Tibial nerve (tissue), 4 donors: ENCODE results near the gene MGMT. TPM values are rescaled to one million over a fixed set of nuclear protein-coding genes. Genes with fewer than 3 reads are reported as not detected.

ENCODE experiments used
- DNase-seq, 2 donors: peaks; one replicate each; pipeline ENCODE4 v3.0.0-alpha.2; 2019; ENCODE audit warnings: low spot score in 2 of 2
- H3K27ac ChIP-seq, 4 donors: fragments of 200-600 bp; sonication (generic) in 3 of 4; one replicate each; pipeline ENCODE4 v1.5.1; 2017 to 2019; ENCODE audit warnings: mild to moderate bottlenecking in 1 of 4
- H3K27me3 ChIP-seq, 2 donors: fragments of 200-600 bp; sonication (generic) in 1 of 2; one replicate each; pipeline versions ENCODE4 v1.5.1 to v1.6.0; 2017 to 2019
- H3K36me3 ChIP-seq, 3 donors: fragments of 200-600 bp; sonication (generic); one replicate each; pipeline ENCODE4 v1.5.1; 2018 to 2019
- H3K4me1 ChIP-seq, 4 donors: fragments of 200-600 bp; sonication (generic) in 3 of 4; one replicate each; pipeline ENCODE4 v1.5.1; 2017 to 2019
- H3K4me3 ChIP-seq, 4 donors: fragments of 200-600 bp; sonication (generic) in 3 of 4; one replicate each; pipeline ENCODE4 v1.5.1; 2017 to 2019; ENCODE audit warnings: mild to moderate bottlenecking in 1 of 4, moderate library complexity in 1 of 4
- H3K9me3 ChIP-seq, 4 donors: fragments of 200-600 bp; sonication (generic) in 3 of 4; one replicate each; pipeline ENCODE4 v1.5.1; 2017 to 2019
- CTCF ChIP-seq, 5 experiments: fragments of 200-600 bp in 3 of 5; fragments of 450-650 bp in 2 of 5; sonication (generic) in 3 of 5; IDR thresholded peaks; one replicate each; pipeline ENCODE4 v1.5.1; 2016 to 2019; ENCODE audit warnings: antibody characterized with exemption in 5 of 5, mild to moderate bottlenecking in 3 of 5, moderate library complexity in 2 of 5
- EP300 ChIP-seq, 2 donors: sonication (generic); formaldehyde crosslinking; IDR thresholded peaks; one replicate each; pipeline ENCODE4 v1.6.1; 2017; ENCODE audit warnings: antibody characterized with exemption in 2 of 2, mild to moderate bottlenecking in 1 of 2
- POLR2A ChIP-seq, 2 donors: fragments of 450-650 bp; IDR thresholded peaks; one replicate each; pipeline ENCODE4 v1.6.1; 2017; ENCODE audit warnings: antibody characterized with exemption in 2 of 2, mild to moderate bottlenecking in 2 of 2, moderate library complexity in 2 of 2
- WGBS, 2 donors: methylation state at CpG; one replicate each; pipeline ENCODE4 v1.1.5; 2018; 5-methylcytosine and 5-hydroxymethylcytosine counted together
- total RNA-seq, 4 donors: library from RNA; depleted of rRNA; stranded (reverse); fragments of >200 nt; gene quantifications; one replicate each; pipeline ENCODE4 v1.1.0, GENCODE V29; 2016

The MGMT gene
- total RNA-seq, result 10 to 100 TPM; 26.1 to 39.1 (median 33.7) TPM

GRCh38 chr10:129466703-129467358 is at the start of gene MGMT:
MGMT (plus strand) TSS chr10:129467241.
- WGBS, 2 donors, result 8% methylated on average over 12 of the region's 85 CpGs; no CpG with 5 or more reads in 1 of the 2 donors
- H3K4me3 ChIP-seq, result peak within 1 kb of the TSS; percentile 66 to 84 (median 72)
- no peaks in the 10 kb centered on the region for H3K9me3 ChIP-seq
- TF ChIP-seq EP300 (IDR thresholded peaks at IDR 0.05), result peak in 1 of 2 donors; percentile 63
- TF ChIP-seq CTCF (IDR thresholded peaks at IDR 0.05), result no peak
- TF ChIP-seq POLR2A (IDR thresholded peaks at IDR 0.05), result peak in 1 of 2 donors; percentile 52
- peak; percentile 95 to 97 for DNase-seq
- H3K4me1 ChIP-seq, result peaks cover 0 to 18% (median 8%) of the 10 kb centered on the region in 4 donors
- peak within 1 kb of the TSS; percentile 55 to 93 (median 86) for H3K27ac ChIP-seq
- H3K36me3 ChIP-seq, result peaks cover 0 to 25% (median 0%) of the 10 kb centered on the region in 3 donors
- no peaks in the 10 kb centered on the region for H3K27me3 ChIP-seq

- no peak for DNase-seq
- H3K36me3 ChIP-seq, result no peaks in the 10 kb centered on the region
- no peak overlapping the region for H3K27ac ChIP-seq
- no peaks in the 10 kb centered on the region for H3K27me3 ChIP-seq
- TF ChIP-seq CTCF (IDR thresholded peaks at IDR 0.05) (no peak), POLR2A (IDR thresholded peaks at IDR 0.05) (no peak), EP300 (IDR thresholded peaks at IDR 0.05) (no peak)
- H3K4me3 ChIP-seq, result no peak overlapping the region
- H3K9me3 ChIP-seq, result no peaks in the 10 kb centered on the region
- WGBS, 2 donors, result 52 to 60% methylated on average over 9 of the region's 9 CpGs
- H3K4me1 ChIP-seq, result no peaks in the 10 kb centered on the region
Measured at GRCh38 chr10:129417870-129418269, 49.2 kb upstream of the MGMT start.

- Histone ChIP-seq H3K9me3 (no peaks in the 10 kb centered on the region), H3K36me3 (no peaks in the 10 kb centered on the region), H3K27ac (no peak overlapping the region), H3K4me1 (no peaks in the 10 kb centered on the region), H3K4me3 (no peak overlapping the region), H3K27me3 (no peaks in the 10 kb centered on the region)
- TF ChIP-seq EP300 (IDR thresholded peaks at IDR 0.05), result no peak
- no peak for TF ChIP-seq POLR2A (IDR thresholded peaks at IDR 0.05)
- WGBS, 2 donors, result 75 to 80% methylated on average over 17 of the region's 17 CpGs
- no peak for DNase-seq
Measured at GRCh38 chr10:129418496-129419225, 48.4 kb upstream of the MGMT start.

GRCh38 chr10:129419397-129419796 is 47.6 kb upstream of the MGMT start:
- Histone ChIP-seq H3K27ac (no peak overlapping the region), H3K36me3 (no peaks in the 10 kb centered on the region)
- 69 to 90% methylated on average over 23 of the region's 23 CpGs for WGBS, 2 donors

GRCh38 chr10:129421399-129422010 is 45.5 kb upstream of the MGMT start:
- H3K36me3 ChIP-seq, result no peaks in the 10 kb centered on the region
- H3K9me3 ChIP-seq, result no peaks in the 10 kb centered on the region
- no peaks in the 10 kb centered on the region for H3K27me3 ChIP-seq
- TF ChIP-seq POLR2A (IDR thresholded peaks at IDR 0.05) (no peak), CTCF (IDR thresholded peaks at IDR 0.05) (no peak), EP300 (IDR thresholded peaks at IDR 0.05) (no peak)
- H3K4me3 ChIP-seq, result no peak overlapping the region
- DNase-seq, result no peak
- WGBS, 2 donors, result 87% methylated on average over 10 of the region's 10 CpGs
- H3K4me1 ChIP-seq, result no peaks in the 10 kb centered on the region
- no peak overlapping the region for H3K27ac ChIP-seq

More at GRCh38 chr10:129419397-129419796, 47.6 kb upstream of the MGMT start:
- no peaks in the 10 kb centered on the region for H3K4me1 ChIP-seq
- no peaks in the 10 kb centered on the region for H3K9me3 ChIP-seq
- DNase-seq, result no peak
- TF ChIP-seq EP300 (IDR thresholded peaks at IDR 0.05), result no peak
- no peak for TF ChIP-seq POLR2A (IDR thresholded peaks at IDR 0.05)
- TF ChIP-seq CTCF (IDR thresholded peaks at IDR 0.05), result no peak
- H3K27me3 ChIP-seq, result no peaks in the 10 kb centered on the region
- H3K4me3 ChIP-seq, result no peak overlapping the region
